H1 (cell line): ENCODE measurements around the gene CPSF4. TPM values are rescaled to one million over a fixed set of nuclear protein-coding genes. Genes with fewer than 3 reads are reported as not detected.

ENCODE experiments used
- CTCF ChIA-PET: fragments of 300-600 bp; sonication (Branson Sonifier 250); formaldehyde crosslinking; loops from one replicate; lab custom pipeline; 2021; ENCODE audit not compliant: partially characterized antibody; lab: Charles Lee
- POLR2A ChIA-PET: fragments of 300-600 bp; sonication (Branson Sonifier 250); formaldehyde crosslinking; loops from one replicate; lab custom pipeline; 2021; ENCODE audit warnings: inconsistent platforms; ENCODE audit not compliant: partially characterized antibody; lab: Charles Lee
- DNase-seq, 2 experiments: peaks; one replicate each; pipeline versions ENCODE4 v3.0.0 to v3.0.0-alpha.2; 2010 to 2022; ENCODE audit warnings: low spot score in 2 of 2, low read depth in 1 of 2, mixed read lengths in 1 of 2
- FAIRE-seq: peaks from 2 replicates; lab custom pipeline; 2011; peaks lifted over from hg19 to GRCh38; lab: Jason Lieb, UNC
- H2AFZ ChIP-seq: 2 replicates; pipeline ENCODE4 v1.8.1; 2012; ENCODE audit warnings: low read length, inconsistent platforms
- H2AK5ac ChIP-seq: 2 replicates; pipeline ENCODE4 v1.6.1; 2013; ENCODE audit warnings: low read depth, low read length
- H2BK120ac ChIP-seq: replicated peaks from 2 replicates; pipeline ENCODE3; 2013; ENCODE audit warnings: low read depth, low read length, inconsistent platforms
- H2BK12ac ChIP-seq: 2 replicates; pipeline ENCODE4 v1.6.1; 2013; ENCODE audit warnings: low read depth, low read length
- H2BK15ac ChIP-seq: 2 replicates; pipeline ENCODE4 v1.6.1; 2013; ENCODE audit warnings: low read length
- H2BK20ac ChIP-seq: 2 replicates; pipeline ENCODE4 v1.6.1; 2013; ENCODE audit warnings: low read length
- H2BK5ac ChIP-seq: 2 replicates; pipeline ENCODE4 v1.6.1; 2013; ENCODE audit warnings: low read depth, low read length
- H3K14ac ChIP-seq: 2 replicates; pipeline ENCODE4 v1.6.1; 2013; ENCODE audit warnings: inconsistent platforms; ENCODE audit not compliant: insufficient read length
- H3K18ac ChIP-seq: 2 replicates; pipeline ENCODE4 v1.6.1; 2013; ENCODE audit warnings: low read length; ENCODE audit errors: extremely low read depth
- H3K23ac ChIP-seq: 2 replicates; pipeline ENCODE4 v1.6.1; 2013; ENCODE audit warnings: inconsistent platforms; ENCODE audit not compliant: insufficient read length
- H3K23me2 ChIP-seq: 2 replicates; pipeline ENCODE4 v1.6.1; 2013; ENCODE audit warnings: low read depth, low read length
- H3K27ac ChIP-seq: 2 replicates; pipeline ENCODE4 v1.6.1; 2011; ENCODE audit warnings: low read depth, low read length, inconsistent platforms
- H3K27me3 ChIP-seq, 4 experiments: replicated peaks in 1 of 4; 1 replicate in 1 of 4; 2 replicates in 3 of 4; pipeline versions ENCODE4 v1.6.1 to v1.8.1; 2011 to 2013; ENCODE audit warnings: low read length in 3 of 4, mild to moderate bottlenecking in 3 of 4, inconsistent platforms in 2 of 4, mixed read lengths in 2 of 4, moderate library complexity in 1 of 4; ENCODE audit not compliant: control insufficient read depth in 3 of 4, insufficient read depth in 3 of 4; ENCODE audit errors: extremely low read depth in 1 of 4
- H3K36me3 ChIP-seq, 4 experiments: 2 replicates each; pipeline versions ENCODE4 v1.6.1 to v1.8.1; 2011 to 2013; ENCODE audit warnings: mild to moderate bottlenecking in 4 of 4, low read length in 3 of 4, moderate library complexity in 2 of 4, control low read depth in 1 of 4, inconsistent platforms in 1 of 4; ENCODE audit not compliant: insufficient read depth in 4 of 4, control insufficient read depth in 2 of 4
- H3K4ac ChIP-seq: replicated peaks from 2 replicates; pipeline ENCODE3; 2013; ENCODE audit warnings: low read length, low read depth, mixed read lengths, inconsistent platforms; ENCODE audit not compliant: insufficient read length
- H3K4me1 ChIP-seq, 4 experiments: replicated peaks in 1 of 4; 1 replicate in 1 of 4; 2 replicates in 3 of 4; pipeline versions ENCODE4 v1.6.1 to v1.8.1; 2011 to 2013; ENCODE audit warnings: low read length in 3 of 4, inconsistent platforms in 2 of 4, mixed read lengths in 1 of 4; ENCODE audit not compliant: insufficient read depth in 4 of 4, control insufficient read depth in 3 of 4
- H3K4me2 ChIP-seq, 2 experiments: 2 replicates each; pipeline versions ENCODE4 v1.6.1 to v1.8.1; 2011 to 2013; ENCODE audit warnings: low read depth in 2 of 2, low read length in 2 of 2, control low read depth in 1 of 2, inconsistent platforms in 1 of 2, mild to moderate bottlenecking in 1 of 2; ENCODE audit not compliant: insufficient read depth in 1 of 2
- H3K4me3 ChIP-seq, 4 experiments: fragments of 200-600, 300-600 bp in 1 of 4; sonication (generic), shearing (Covaris generic), sonication (Bioruptor Twin) in 1 of 4; 2 replicates each; pipeline versions ENCODE4 v1.5.1 to v1.8.1; 2011 to 2016; ENCODE audit warnings: low read length in 4 of 4, low read depth in 3 of 4, control low read depth in 2 of 4, inconsistent platforms in 2 of 4, mild to moderate bottlenecking in 2 of 4, mixed read lengths in 1 of 4, moderate library complexity in 1 of 4; ENCODE audit not compliant: insufficient read depth in 2 of 4; ENCODE audit errors: extremely low read depth in 1 of 4
- H3K56ac ChIP-seq: replicated peaks from 2 replicates; pipeline ENCODE3; 2013; ENCODE audit warnings: low read depth, mild to moderate bottlenecking, mixed read lengths, low read length, inconsistent platforms; ENCODE audit not compliant: insufficient read length
- H3K79me1 ChIP-seq: 2 replicates; pipeline ENCODE4 v1.6.1; 2013; ENCODE audit warnings: low read depth, low read length, control low read depth
- H3K79me2 ChIP-seq, 2 experiments: 2 replicates each; pipeline versions ENCODE4 v1.6.1 to v1.8.1; 2012 to 2013; ENCODE audit warnings: low read length in 2 of 2, mild to moderate bottlenecking in 2 of 2, inconsistent platforms in 1 of 2; ENCODE audit not compliant: insufficient read depth in 2 of 2, control insufficient read depth in 1 of 2
- H3K9ac ChIP-seq, 4 experiments: replicated peaks in 1 of 4; 1 replicate in 1 of 4; 2 replicates in 3 of 4; pipeline versions ENCODE4 v1.6.1 to v1.8.1; 2011 to 2013; ENCODE audit warnings: low read depth in 3 of 4, low read length in 3 of 4, control low read depth in 2 of 4, mild to moderate bottlenecking in 2 of 4, moderate library complexity in 2 of 4, inconsistent platforms in 1 of 4; ENCODE audit errors: extremely low read depth in 1 of 4
- H3K9me3 ChIP-seq, 2 experiments: 2 replicates each; pipeline versions ENCODE4 v1.6.1 to v1.8.1; 2012 to 2013; ENCODE audit warnings: mild to moderate bottlenecking in 2 of 2, moderate library complexity in 2 of 2, control low read depth in 1 of 2, inconsistent platforms in 1 of 2, low read depth in 1 of 2, low read length in 1 of 2, mixed read lengths in 1 of 2; ENCODE audit not compliant: insufficient read depth in 2 of 2
- H4K20me1 ChIP-seq, 2 experiments: replicated peaks in 1 of 2; 2 replicates each; pipeline versions ENCODE3 to v1.8.1; 2011 to 2013; ENCODE audit warnings: inconsistent platforms in 2 of 2, low read length in 2 of 2, mild to moderate bottlenecking in 1 of 2; ENCODE audit not compliant: insufficient read depth in 2 of 2, control insufficient read depth in 1 of 2
- H4K5ac ChIP-seq: 2 replicates; pipeline ENCODE4 v1.6.1; 2013; ENCODE audit warnings: low read length, low read depth, mixed read lengths, inconsistent platforms; ENCODE audit not compliant: insufficient read length
- H4K8ac ChIP-seq: 2 replicates; pipeline ENCODE4 v1.8.0; 2013; ENCODE audit warnings: mild to moderate bottlenecking, moderate library complexity, low read length, inconsistent platforms; ENCODE audit not compliant: insufficient read depth; ENCODE audit errors: extremely low read depth
- H4K91ac ChIP-seq: replicated peaks from 2 replicates; pipeline ENCODE3; 2013; ENCODE audit warnings: low read length, mixed read lengths, inconsistent platforms; ENCODE audit not compliant: insufficient read length
- BCL11A ChIP-seq, 2 experiments: IDR thresholded peaks; one replicate each; pipeline ENCODE4 v1.6.1; 2011; ENCODE audit warnings: low read depth in 2 of 2, low read length in 2 of 2, mild to moderate bottlenecking in 2 of 2
- CBX8 ChIP-seq: fragments of 300-800, 300-1000 bp; sonication (generic); IDR thresholded peaks from 2 replicates; pipeline ENCODE4 v1.7.1; 2016; ENCODE audit warnings: low read depth, low read length, borderline replicate concordance
- KDM4A ChIP-seq: IDR thresholded peaks from one replicate; pipeline ENCODE4 v1.7.1; 2012; ENCODE audit warnings: low read depth, mild to moderate bottlenecking, moderate library complexity, low read length, inconsistent platforms; ENCODE audit not compliant: severe bottlenecking
- POU5F1 ChIP-seq: IDR thresholded peaks from 2 replicates; pipeline ENCODE4 v1.6.1; 2011; ENCODE audit warnings: low read depth, mild to moderate bottlenecking, low read length, moderate library complexity
- RAD21 ChIP-seq, 2 experiments: IDR thresholded peaks in 1 of 2; conservative IDR thresholded peaks in 1 of 2; 2 replicates each; pipeline ENCODE4 v1.6.1; 2011; ENCODE audit warnings: low read depth in 2 of 2, low read length in 2 of 2, improper control_type of control experiment in 1 of 2, inconsistent platforms in 1 of 2, mild to moderate bottlenecking in 1 of 2, moderate library complexity in 1 of 2
- SIRT6 ChIP-seq: IDR thresholded peaks from one replicate; pipeline ENCODE4 v1.7.1; 2012; ENCODE audit warnings: low read length, inconsistent platforms
- SP1 ChIP-seq: IDR thresholded peaks from 2 replicates; pipeline ENCODE4 v1.6.1; 2011; ENCODE audit warnings: low read depth, low read length
- SP4 ChIP-seq: IDR thresholded peaks from 2 replicates; pipeline ENCODE4 v1.6.1; 2012; ENCODE audit warnings: low read length, inconsistent platforms
- SUZ12 ChIP-seq: fragments of 200-600 bp; sonication (generic); IDR thresholded peaks from 2 replicates; pipeline ENCODE4 v1.6.1; 2012; ENCODE audit warnings: mild to moderate bottlenecking, inconsistent platforms, low read length, moderate library complexity, mixed read lengths
- TAF7 ChIP-seq: optimal IDR thresholded peaks from 2 replicates; pipeline ENCODE3; 2011; ENCODE audit warnings: low read depth, mild to moderate bottlenecking, inconsistent platforms, low read length, moderate library complexity, borderline replicate concordance
- WGBS, 2 experiments: shearing (Covaris generic) in 1 of 2; methylation state at CpG; one replicate each; pipeline versions ENCODE4 v1.1.6 to v1.1.7; 2013 to 2015; ENCODE audit warnings: low lambda C conversion rate in 2 of 2, mixed read lengths in 2 of 2, inconsistent platforms in 1 of 2, low coverage in 1 of 2, missing lambda C conversion rate in 1 of 2; ENCODE audit not compliant: insufficient replicate concordance in 2 of 2, insufficient coverage in 1 of 2, insufficient read length in 1 of 2; ENCODE audit errors: extremely low coverage in 1 of 2, missing lambda C conversion rate in 1 of 2; 5-methylcytosine and 5-hydroxymethylcytosine counted together
- polyA plus RNA-seq, 7 experiments: library from polyadenylated mRNA; depleted of rRNA in 3 of 7; stranded (reverse) in 5 of 7; unstranded in 2 of 7; fragments of >200 nt in 5 of 7; fragments of 200-250 nt in 2 of 7; gene quantifications; 1 replicate in 5 of 7; 2 replicates in 1 of 7; 4 replicates in 1 of 7; pipeline versions ENCODE4 v1.2.1 to v1.2.3, GENCODE V29; 2011 to 2013; ENCODE audit warnings: missing spikeins in 2 of 7, mixed read lengths in 2 of 7
- total RNA-seq: library from RNA; stranded (reverse); fragmentation: NEBNext Ultra II Directional; extraction: Animal tissue kit (Norgen Biotek cat#: 25700); gene quantifications from 2 replicates; pipeline ENCODE4 v1.2.1, GENCODE V29; 2021

The CPSF4 gene
- total and polyA plus RNA-seq, 2 of the 8 experiments (the other 6 are each of a cell fraction or from before 2014, with no cell fraction given) = 77.5 to 103 TPM

DNA sequence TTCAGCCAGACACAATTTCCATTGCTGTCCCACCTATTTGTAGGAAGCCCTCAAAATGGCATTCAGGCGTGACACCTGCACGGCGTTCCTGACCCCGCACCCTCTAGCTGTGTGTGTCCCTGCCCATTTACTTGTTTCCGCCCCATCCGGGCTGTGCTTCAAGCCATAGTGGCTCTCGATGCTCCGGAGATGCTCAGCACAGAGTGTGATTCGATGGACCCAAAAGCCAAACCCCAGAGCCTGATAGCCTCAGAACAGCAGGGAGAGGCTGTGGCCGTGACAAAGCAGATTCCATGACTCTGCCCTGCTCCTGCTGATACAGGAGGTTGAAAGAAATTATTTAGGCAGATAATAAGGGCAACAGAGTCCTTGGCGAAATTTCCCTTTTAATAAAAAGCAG, 16.6 kb upstream of the CPSF4 start:
- H2BK12ac ChIP-seq = no peak overlapping the region
- H4K5ac ChIP-seq = no peak overlapping the region
- no peak overlapping the region for H3K4me3 ChIP-seq
- no peak overlapping the region for H2BK20ac ChIP-seq
- no peaks in the 10 kb centered on the region; a peak in 1 of 7 replicates for H3K4me1 ChIP-seq
- no peak overlapping the region for H3K14ac ChIP-seq
- H3K4ac ChIP-seq = no peak overlapping the region
- ChIA-PET POLR2A (interaction anchor here (0.6 to 4.3 kb wide), 11 partner anchors 9 to 511 kb away, joined by 3 to 25 read pairs (median 3); partner anchors contain the start of genes BUD31, CPSF4, PDAP1 and PTCD1), CTCF (interaction anchor here (0.7 to 1.1 kb wide), 3 partner anchors 18 to 44 kb away, joined by 3 read pairs; partner anchors contain the start of gene ATP5MF)
- H4K8ac ChIP-seq = no peak overlapping the region; the same call in 1 of the 2 replicates
- H3K9ac ChIP-seq = no peak overlapping the region
- no peak for FAIRE-seq
- H2BK120ac ChIP-seq = no peak overlapping the region
- H3K36me3 ChIP-seq = peaks cover 25 to 67% (median 55%) of the 10 kb centered on the region in 4 experiments
- H3K18ac ChIP-seq = no peak overlapping the region
- no peaks in the 10 kb centered on the region; a peak in 1 of 4 replicates for H3K9me3 ChIP-seq
- no peaks in the 10 kb centered on the region for H3K79me2 ChIP-seq
- 84% methylated on average over 11 of the region's 11 CpGs; no CpG with 5 or more reads in 1 of the 2 experiments for WGBS, 2 experiments
- DNase-seq = no peak
- H3K27ac ChIP-seq = no peak overlapping the region
- H2AFZ ChIP-seq = no peak overlapping the region
- no peaks in the 10 kb centered on the region; the same call in none of the 2 replicates for H3K79me1 ChIP-seq
- no peak overlapping the region for H4K91ac ChIP-seq
- no peak overlapping the region for H3K4me2 ChIP-seq
- no peak overlapping the region for H2AK5ac ChIP-seq
- peaks cover 3 to 16% of the 10 kb centered on the region in 2 experiments for H4K20me1 ChIP-seq
- H2BK5ac ChIP-seq = no peak overlapping the region
- no peaks in the 10 kb centered on the region; a peak in 1 of 7 replicates for H3K27me3 ChIP-seq
- H3K23me2 ChIP-seq = no peaks in the 10 kb centered on the region
- no peak overlapping the region for H2BK15ac ChIP-seq
- no peak overlapping the region for H3K56ac ChIP-seq
- TF ChIP-seq TAF7 (no peak), SP1 (no peak), BCL11A (IDR thresholded peaks at IDR 0.05; ENCODE audit: low read depth in 2 of 2, low read length in 2 of 2) (no peak), POU5F1 (no peak), SIRT6 (no peak), KDM4A (no peak), SP4 (no peak), SUZ12 (no peak), CBX8 (no peak), RAD21 (IDR thresholded peaks at IDR 0.05 in 1 of 2, conservative IDR thresholded peaks at IDR 0.05 in 1 of 2; ENCODE audit: low read depth in 2 of 2, low read length in 2 of 2) (no peak)
- H3K23ac ChIP-seq = no peak overlapping the region
